Endothelial cell of hepatic sinusoid (primary cell): ENCODE results near the gene DEUP1.
"Not testable (repeated sequence)": the region's sequence is repeated elsewhere in the genome, so short reads cannot be mapped to it uniquely, and the experiment has no call there.

ENCODE experiments used
- in situ Hi-C: cut with HindIII; loops from 2 replicates; pipeline ENCODE4 v1.10.0; 2017; ENCODE audit warnings: low sequenced_read_pairs

Gene DEUP1

DNA sequence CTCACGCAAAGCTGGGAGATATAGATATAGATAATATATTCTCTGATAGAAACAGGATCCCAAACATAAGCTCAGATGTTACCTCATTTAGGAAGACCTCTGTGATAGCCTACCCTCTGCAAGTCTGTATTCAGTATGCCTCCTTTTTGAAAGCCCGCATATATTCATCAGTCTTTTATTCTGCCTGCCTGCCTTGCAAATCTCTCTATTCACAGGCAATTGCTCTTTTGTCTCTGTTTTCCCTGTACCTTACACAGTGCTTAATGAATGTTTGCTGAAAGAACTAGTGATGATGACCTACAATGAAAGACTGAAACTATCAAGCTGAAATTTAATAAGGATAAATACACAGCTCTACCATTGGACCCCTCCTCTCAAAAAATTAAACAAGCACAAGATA, 18.4 kb downstream of the DEUP1 start:
- in situ Hi-C loops = no loop called here

DNA sequence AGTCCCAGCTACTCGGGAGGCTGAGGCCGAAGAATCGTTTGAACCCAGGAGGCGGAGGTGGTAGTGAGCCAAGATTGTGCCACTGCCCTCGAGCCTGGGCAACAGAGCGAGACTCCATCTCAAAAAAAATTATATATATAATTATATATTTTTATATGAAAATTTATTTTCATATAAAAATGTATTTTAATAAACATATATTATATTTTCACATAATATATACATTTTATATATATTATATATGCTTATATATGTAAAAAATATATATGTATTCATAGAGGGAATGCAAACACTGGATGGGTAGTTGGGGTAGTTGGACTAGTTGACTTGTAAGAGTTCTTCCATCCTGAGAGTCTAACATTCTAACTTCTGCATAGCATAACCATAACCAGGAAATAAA, 20.3 kb downstream of the DEUP1 start:
- in situ Hi-C loops = no loop called here

DNA sequence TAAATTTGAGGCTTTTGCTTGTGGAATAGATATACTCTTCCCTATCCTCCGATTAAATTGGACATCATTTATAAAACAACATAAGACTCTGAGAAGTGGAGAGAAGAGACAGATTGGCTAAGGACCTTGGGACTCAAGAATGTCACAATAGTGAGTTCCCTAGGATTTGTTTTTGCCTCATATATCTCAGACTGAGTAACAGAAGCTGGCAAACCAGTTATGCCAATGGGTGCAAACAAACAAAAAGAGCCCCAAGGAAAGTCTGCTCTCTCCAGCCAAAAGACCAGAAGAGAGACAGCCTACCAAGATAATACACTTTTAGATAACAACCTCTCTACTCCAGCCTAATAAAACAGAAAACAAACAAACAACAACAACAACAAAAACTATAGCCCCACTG, 28.9 kb downstream of the DEUP1 start:
- in situ Hi-C loops = no loop called here

DNA sequence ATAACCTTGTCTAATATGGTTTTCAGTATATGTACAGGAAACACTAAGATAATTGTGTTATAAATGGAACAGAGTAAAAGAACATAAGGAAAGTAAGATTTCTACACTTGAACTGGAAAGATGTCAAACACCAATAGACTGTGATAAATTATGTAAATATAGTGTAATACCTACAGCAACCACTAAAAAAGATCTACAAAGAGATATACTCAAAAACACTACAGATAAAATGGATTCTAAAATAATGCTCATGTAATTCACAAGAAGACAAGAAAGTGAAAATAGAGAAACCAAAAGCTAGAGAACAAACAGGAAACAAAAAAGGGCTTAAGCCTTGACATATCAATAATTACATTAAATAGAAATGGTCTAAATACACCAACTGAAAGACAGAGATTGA, 30.9 kb downstream of the DEUP1 start:
- in situ Hi-C loops = no loop called here

DNA sequence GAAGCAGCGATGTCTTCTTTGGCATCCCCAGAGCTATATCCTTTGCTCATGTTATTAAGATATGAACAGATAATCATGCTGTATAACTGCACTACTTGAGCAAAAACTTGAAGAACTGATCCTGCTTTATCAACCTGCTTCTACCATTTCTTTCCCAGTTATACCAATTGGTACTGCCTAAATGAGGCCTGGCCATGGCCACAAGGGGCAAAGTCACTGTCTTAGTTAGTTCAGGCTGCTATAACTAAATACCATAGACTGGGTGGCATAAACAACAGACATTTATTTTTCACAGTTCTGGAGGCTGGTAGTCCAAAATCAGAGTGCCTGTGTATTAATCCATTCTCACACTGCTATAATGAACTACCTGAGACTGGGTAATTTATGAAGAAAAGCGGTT, 37.5 kb downstream of the DEUP1 start:
- in situ Hi-C loops = no loop called here

DNA sequence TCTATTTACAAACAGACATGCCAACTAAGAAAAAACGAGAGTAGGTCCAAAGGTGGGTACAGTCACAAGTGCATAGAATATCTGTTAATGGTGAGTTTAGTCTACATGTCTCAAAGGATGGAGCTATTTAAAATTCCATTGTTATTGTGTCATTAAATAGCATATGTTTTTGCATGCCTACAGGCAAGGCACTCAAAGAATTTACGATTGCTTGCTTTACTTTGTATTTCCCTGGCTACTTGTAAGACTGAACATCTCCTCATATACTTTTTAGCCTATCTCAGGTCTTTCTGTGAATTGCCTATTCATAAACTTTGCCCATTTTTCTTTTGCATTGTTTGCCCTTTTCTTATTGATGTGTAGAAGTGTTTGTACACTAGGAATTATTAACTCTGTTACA, 39.7 kb downstream of the DEUP1 start:
- in situ Hi-C loops = no loop called here

DNA sequence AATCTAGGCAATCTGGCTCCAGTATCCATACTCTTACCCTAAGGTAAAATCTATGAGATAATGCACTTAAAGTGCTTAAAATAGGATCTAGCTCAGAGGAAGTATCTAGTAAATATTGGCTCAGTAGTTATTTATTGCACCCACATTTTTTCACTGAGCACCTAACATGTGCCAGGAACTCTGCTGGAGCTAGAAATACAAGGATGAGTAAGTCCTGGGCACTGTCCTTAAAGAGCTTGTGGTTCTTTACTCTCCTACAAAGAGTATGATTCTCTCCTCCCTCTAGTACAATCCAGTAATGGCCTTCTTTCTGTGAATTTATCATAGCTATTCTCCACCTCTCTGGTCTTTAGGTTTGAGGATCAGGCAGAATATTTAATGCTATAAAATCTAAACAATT, 59.2 kb downstream of the DEUP1 start:
- in situ Hi-C loops = loop anchor here (5.0 kb wide), 1 partner anchor 92 kb away; no protein-coding TSS in a partner anchor

DNA sequence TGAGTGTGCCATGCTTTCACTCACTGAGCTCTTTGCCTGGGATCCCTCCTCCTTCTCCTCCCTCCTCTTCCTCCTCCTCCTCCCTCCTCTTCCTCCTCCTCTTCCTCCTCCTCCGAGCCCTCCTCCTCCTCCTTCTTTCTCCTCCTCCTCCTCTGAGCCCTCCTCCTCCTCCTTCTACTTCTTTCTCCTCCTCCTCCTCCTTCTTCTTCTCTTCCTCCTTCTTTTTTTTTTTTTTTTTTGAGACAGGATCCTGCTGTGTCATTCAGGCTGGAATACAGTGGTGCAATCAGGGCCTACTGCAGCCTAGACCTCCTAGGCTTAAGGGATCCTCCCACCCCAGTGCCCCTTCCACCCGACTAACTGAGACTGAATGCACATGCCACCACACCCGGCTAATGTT, 62.3 kb downstream of the DEUP1 start:
- in situ Hi-C loops = no loop called here

DNA sequence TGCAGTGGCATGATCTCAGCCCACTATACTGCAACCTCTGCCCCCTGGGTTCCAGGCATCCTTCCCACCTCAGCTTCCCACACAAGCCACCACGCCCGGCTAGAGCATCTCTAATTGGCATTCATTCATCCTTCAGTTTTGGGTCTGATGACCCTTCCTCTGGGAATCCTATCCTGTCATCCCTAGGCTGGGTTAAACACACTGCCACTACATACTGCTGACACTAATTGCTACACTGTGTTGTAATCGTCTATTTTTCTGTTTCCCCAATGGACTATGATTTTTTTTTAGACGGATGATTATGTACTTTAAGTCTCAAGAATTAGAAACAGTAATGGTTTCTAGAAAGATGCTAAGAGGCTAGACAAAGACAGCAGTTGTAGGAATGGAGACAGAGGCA, 62.8 kb downstream of the DEUP1 start:
- in situ Hi-C loops = no loop called here

DNA sequence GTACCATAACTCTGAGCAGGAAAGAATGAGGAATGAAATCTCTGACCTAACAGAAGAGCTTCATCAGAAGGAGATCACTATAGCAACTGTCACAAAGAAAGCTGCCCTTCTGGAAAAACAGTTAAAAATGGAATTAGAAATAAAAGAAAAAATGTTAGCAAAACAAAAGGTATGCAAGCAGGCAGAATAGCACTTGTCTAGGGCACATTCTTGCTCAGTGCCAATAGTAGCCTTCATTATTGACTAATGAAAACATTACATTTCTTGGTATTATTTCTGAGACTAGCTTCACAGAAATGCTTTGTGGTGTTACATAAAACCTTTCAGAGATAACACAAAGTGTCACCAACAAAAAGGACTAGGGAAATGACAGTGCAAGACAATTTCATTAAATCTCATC, 63.9 kb downstream of the DEUP1 start:
- in situ Hi-C loops = no loop called here

DNA sequence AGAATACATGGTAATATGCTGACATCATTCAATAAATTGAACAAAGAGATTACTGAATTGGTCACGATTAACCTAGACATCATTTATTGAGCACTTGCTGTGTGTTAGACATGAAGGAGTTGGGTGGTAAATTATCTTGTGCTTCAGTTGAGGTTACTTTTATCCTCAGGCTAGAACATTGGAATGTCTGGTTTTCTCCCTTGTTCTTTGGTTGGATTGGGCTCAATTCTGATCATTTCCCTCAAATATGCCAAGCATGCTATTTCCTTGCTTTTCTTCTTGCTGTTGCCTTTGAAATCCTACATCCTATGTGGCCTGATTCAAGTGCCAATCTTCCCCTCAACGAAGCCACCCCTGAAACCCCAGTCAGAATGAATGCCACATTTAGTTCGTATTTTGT, 65.8 kb downstream of the DEUP1 start:
- in situ Hi-C loops = no loop called here

DNA sequence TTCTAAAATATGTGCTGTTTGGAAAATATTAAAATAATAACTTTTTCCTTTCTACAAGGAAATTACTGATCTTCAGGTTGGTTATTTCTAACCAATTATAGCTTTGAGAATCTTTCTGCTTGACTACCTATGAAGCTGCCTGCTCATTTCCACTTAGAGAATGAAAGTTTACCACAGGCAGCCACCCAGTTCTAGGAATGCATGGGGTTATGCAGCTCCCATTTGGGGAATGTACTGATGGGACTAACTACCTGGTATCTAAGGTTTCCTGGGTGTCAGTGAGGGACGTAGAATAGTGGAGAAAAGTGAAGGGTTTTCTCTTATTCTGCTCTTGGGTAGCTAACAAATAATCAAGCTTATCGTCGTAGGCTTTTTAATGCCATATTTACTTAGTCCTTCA, 73.4 kb downstream of the DEUP1 start:
- in situ Hi-C loops = no loop called here

DNA sequence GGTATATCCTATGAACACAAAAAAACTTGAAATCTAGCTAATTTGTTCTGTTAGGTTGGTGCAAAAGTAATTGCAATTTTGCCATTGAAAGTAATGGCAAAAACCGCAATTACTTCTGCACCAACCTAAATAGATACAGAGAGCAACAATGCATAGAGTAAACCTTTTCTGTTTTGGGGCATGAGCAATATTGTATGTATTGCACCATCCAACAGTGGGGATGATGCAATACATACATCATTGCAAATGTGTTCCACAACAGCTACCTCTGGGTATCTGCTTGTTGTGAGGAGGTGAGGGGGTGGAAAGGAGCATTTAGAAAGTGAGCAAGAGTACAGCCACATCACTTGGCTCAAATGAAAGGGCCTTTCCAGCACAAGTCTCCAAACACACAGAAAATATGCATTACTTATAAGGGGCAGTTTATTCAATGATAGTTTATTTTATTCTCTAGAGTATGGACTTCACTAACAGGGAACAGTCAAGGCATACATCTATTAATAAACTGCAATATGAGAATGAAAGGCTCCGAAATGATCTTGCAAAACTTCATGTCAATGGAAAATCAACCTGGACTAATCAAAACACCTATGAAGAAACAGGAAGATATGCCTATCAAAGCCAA, 77.3 kb downstream of the DEUP1 start:
- in situ Hi-C loops = no loop called here

DNA sequence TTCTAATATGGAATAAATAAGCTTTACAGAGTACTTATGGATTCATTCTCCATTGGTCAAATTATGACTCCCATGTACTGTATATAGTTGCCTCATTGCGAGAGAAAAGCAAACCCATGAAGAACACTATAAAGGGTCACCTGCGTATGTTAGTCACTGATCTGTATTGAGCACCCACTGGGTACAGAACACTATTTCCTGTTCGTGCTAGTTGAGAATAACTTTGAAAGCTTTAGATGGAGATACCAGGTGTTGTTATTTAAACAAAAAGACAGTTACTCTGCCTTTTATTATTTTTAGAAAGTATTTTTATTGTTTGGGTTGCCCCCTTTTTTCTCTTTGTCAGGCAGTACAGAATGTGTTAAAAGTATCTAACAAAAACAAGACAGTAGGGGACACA, 79.9 kb downstream of the DEUP1 start:
- in situ Hi-C loops = no loop called here

DNA sequence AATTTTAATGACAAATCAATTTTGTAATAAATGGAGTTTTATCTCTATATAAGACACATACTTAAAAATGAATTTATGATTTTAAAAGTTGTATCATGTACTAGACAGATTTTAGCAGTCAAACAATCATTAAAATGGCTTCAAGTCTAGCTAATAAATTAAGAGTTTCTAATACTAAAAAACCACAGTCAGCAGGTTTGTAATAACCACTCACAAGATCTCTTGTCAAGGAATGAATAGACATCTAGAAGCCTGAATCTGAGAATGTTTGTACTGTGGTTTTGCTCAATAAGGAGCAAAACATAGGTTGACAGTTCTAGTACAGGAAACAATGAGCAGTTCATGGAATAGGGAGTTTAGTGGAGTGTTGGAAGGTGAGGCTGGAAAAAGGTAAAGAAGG, 81.2 kb downstream of the DEUP1 start:
- in situ Hi-C loops = no loop called here

DNA sequence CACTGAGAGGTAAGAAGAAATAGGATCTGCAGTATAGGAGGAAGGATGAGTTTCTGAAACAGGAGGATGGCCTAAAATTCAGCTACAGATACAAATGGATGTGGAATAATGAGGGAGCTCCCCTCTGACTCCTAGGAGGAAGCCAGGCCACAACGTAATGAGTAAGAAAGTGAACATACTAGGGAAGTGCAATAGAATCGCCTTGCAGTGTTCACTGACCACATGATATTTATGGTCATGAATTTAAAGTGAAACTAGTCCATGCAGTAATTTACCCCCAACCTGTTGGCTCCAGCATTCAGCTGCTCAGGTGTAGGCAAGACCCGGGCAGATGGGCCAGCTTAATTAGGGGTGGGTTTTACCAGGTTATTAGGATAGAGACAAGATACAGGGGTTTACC, 101.7 kb downstream of the DEUP1 start:
- in situ Hi-C loops = no loop called here

DNA sequence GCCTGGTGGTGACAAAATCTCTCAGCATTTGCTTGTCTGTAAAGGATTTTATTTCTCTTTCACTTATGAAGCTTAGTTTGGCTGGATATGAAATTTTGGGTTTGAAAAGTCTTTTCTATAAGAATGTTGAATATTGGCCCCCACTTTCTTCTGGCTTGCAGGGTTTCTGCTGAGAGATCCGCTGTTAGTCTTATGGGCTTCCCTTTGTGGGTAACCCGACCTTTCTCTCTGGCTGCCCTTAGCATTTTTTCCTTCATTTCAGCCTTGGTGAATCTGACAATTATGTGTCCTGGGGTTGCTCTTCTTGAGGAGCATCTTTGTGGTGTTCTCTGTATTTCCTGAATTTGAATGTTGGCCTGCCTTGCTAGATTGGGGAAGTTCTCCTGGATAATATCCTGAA, 112.7 kb downstream of the DEUP1 start:
- in situ Hi-C loops = not testable (repeated sequence)

DNA sequence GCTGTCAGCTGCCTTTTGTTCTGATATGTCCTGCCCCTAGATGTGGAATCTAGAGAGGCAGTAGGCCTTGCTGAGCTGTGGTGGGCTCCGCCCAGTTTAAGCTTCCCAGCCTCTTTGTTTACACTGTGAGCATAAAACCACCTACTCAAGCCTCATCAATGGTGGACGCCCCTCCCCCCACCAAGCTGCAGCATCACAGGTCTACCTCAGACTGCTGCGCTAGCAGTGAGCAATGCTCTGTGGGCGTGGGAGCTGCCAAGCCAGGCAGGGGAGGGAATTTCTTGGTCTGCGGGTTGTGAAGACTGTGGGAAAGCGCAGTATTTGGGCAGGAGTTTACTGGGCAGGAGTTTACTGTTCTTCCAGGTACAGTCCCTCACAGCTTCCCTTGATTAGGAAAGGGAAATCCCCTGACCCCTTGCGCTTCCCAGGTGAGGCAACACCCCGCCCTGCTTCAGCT, 114.1 kb downstream of the DEUP1 start:
- in situ Hi-C loops = no loop called here

DNA sequence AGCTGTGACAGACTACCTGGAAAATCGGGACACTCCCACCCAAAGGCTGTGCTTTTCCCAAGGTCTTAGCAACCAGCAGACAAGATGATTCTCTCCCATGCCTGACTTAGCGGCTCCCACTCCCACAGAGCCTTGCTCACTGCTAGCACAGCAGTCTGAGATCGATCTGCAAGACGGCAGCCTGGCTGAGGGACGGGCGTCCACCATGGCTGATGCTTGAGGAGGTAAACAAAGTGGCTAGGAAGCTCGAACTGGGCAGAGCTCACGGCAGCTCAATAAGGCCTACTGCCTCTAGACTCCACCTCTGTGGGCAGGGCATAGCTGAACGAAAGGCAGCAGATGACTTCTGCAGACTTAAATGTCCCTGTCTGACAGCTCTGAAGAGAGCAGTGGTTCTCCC, 127.7 kb downstream of the DEUP1 start:
- in situ Hi-C loops = no loop called here

DNA sequence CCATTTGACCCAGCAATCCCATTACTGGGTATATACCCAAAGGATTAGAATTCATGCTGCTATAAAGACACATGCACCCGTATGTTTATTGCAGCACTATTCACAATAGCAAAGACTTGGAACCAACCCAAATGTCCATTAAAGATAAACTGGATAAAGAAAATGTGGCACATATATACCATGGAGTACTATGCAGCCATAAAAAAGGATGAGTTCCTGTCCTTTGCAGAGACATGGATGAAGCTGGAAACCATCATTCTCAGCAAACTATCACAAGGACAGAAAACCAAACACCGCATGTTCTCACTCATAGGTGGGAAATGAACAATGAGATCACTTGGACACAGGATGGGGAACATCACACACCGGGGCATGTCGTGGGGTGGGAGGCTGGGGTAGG, 133.1 kb downstream of the DEUP1 start:
- in situ Hi-C loops = not testable (repeated sequence)

DNA sequence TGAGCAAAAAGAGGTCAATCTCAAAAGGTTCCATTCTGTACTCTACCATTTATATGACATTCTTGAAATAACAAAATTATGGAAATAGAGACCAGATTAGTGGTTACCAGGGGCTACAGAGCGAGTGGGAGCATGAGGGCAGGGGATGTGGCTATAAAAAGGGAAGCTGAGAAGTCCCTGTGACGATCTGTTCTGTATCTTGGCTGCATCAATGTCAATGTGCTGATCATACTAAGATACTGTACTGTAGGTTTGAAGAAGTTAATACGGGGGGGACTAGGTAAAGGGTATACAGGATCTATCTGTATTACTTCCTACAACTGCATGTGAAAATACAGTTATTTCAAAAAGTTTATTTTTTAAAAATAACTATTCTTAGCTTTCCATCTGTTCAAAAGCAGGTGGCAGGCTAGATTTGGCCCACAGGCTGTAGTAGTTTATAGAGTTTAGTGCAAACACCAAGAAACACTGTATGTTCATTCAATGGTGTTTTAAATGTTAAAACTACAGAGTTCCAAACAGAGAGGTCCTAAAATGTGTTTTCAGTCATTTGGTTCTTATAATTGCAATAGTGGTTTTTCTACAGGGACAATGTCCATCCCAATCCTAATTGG, 134.5 kb downstream of the DEUP1 start:
- in situ Hi-C loops = no loop called here

DNA sequence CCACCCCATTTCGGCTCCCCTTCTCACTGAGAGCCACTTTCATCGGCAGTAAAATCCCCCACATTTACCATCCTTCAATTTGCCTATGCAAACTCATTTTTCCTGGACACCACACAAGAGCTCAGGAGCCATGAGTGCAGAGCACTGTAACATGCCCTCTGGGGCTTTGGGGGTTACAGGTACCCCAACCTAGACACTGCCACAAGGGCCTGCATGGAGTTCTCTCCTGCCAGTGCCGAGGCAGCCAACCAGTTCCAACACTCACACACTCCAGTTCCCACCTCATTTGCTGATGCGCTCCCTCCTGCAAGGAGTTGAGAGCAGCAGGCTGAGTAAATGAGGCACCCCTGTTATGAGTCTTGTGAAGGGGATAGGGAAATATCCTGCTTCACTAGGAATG, 136.5 kb downstream of the DEUP1 start:
- in situ Hi-C loops = no loop called here

DNA sequence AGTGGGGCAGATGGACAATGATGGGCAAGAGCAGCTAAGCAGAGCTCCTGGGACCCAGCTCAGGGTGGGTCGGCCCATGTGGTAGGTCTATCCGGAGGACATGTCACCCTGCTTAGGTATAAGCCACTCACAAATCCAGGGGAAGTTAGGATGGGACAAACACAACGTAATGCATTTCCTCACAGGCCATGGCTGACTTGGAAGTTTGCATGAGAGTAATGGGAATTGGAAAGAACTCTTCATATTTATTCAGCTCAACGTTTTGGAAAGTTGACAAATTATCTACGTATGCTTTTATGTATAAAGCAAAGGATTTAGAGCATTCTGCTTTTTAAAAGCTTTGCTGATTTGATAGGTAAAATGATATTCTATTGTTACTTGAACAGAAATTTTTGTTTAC, 137.7 kb downstream of the DEUP1 start:
- in situ Hi-C loops = no loop called here
